GM12874 (cell line): ENCODE data around the gene PPP3CA.

Source experiments
- TF ChIP-seq, protein P1 (sequence below): IDR thresholded peaks from 2 replicates; pipeline ENCODE4 v1.5.1; 2011; ENCODE audit warnings: low read depth, mild to moderate bottlenecking, control low read depth, low read length, moderate library complexity; ENCODE audit not compliant: insufficient read depth

The PPP3CA gene

DNA sequence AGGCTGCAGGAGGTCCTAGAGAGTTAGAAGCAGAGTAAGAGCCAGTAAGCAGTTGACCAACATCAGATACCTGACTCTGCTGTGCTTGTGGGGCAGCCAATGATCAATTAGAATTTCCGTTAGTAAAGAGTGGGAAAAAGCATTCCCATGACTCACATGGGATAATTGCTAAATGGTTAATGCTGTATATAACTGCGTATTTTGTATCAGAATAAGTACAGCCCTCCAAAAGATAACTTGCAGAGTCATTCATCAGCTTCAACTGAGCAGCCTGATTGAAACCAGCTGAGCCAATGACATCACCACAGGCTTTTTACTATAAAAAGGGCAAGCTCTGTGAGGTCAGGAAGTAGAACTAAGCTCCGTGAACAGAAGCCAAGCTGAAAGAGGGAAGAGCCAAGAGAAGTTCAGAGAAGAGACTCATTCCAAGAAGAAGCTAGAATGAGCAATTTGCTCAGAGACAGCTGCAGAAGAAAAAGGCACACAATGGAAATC is 67.9 kb downstream of the PPP3CA start:
- TF ChIP-seq, protein P1, sequence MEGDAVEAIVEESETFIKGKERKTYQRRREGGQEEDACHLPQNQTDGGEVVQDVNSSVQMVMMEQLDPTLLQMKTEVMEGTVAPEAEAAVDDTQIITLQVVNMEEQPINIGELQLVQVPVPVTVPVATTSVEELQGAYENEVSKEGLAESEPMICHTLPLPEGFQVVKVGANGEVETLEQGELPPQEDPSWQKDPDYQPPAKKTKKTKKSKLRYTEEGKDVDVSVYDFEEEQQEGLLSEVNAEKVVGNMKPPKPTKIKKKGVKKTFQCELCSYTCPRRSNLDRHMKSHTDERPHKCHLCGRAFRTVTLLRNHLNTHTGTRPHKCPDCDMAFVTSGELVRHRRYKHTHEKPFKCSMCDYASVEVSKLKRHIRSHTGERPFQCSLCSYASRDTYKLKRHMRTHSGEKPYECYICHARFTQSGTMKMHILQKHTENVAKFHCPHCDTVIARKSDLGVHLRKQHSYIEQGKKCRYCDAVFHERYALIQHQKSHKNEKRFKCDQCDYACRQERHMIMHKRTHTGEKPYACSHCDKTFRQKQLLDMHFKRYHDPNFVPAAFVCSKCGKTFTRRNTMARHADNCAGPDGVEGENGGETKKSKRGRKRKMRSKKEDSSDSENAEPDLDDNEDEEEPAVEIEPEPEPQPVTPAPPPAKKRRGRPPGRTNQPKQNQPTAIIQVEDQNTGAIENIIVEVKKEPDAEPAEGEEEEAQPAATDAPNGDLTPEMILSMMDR, result no peak

DNA sequence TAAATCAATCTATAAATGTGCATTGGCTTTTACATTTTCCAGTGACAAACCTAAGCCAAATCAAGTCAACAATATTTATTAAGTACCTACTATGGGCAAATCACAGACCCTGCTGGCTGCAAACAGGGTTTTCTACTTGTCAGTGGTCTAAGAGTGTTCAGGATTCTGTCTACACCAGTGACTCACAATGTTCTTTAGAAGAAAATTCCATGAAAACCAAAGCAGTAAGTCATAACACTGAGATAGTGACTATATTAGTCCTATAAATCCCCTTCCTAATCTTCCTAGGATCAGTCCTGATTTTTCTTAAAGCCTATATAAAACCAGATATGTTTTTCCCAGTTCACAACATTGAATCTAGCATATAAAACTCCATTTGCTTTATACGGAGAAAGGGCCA is 69.7 kb downstream of the PPP3CA start:
- TF ChIP-seq, protein P1, result no peak

DNA sequence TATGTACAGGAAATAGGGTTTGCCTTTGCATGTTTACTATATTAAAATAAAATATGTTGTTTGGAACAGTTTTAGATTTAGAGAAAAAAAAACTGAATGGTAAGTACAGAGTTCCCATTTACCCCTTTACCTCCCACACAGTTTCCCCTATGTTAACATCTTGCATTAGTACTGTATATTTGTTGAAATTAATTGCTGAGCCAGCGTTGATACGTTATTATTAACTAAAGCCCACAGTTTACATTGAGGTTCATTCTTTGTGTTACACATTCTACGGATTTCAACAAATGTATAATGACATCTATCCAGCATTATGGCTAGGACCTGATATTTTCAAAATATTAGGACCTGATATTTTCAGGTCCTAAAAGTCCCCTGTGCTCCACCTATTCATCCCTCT is 70.7 kb downstream of the PPP3CA start:
- TF ChIP-seq, protein P1, result no peak

DNA sequence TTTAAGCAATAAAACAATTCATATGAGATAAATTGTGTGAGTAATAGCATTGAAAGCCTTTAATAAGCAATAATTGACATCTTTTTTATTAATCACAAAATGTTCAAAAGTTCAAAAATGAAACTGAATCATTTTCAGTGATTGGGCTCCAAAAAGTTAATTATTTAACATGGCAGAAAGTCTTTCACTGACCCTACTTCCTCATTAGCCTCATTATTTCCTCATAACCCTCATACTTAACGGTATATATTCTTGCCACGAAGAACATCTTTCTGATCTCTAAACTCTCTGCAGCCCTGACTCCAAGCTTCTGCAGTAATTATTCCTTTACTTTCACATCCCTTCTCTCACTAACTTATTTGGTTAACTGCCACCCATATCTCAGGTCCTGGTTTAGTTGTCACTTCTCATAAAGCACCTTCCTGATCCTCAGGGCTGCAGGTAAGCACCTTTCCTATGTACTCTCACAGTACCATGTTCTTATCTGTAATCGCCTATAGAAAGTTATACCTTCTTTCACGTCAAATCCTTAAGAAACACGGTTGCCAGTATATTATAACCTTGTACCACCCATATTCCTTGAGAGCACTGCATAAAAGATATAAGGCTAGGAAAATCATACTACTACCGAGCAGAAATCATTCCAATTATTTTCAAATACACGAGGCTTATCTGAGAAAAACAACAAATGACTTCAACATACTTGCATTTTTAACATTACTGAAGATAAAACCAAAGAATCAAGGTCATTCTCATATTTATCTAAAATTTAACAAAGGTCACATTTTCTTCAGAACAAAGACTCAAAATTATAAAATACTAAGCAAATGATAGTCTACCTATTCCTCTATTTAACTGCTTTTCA is 72.2 kb downstream of the PPP3CA start:
- TF ChIP-seq, protein P1, result no peak

DNA sequence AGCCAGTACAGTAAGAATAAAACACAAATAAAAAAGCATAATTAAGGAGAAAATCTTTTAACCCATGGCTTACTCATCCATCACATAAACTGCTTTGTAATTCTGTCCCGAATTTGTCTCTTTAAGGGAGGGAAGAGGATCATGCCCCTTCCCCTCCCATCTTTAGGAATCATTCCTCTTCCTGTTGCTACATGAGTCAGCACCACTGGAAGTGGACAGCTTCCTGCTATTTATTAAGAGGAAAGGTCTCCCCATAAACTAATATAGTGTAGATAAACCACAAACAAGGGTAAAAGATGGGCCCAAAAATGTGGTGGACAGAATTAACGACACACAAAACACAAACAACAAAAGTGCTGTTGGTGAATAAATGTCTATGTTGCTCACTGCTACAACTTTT is 75.8 kb downstream of the PPP3CA start:
- TF ChIP-seq, protein P1, result no peak

DNA sequence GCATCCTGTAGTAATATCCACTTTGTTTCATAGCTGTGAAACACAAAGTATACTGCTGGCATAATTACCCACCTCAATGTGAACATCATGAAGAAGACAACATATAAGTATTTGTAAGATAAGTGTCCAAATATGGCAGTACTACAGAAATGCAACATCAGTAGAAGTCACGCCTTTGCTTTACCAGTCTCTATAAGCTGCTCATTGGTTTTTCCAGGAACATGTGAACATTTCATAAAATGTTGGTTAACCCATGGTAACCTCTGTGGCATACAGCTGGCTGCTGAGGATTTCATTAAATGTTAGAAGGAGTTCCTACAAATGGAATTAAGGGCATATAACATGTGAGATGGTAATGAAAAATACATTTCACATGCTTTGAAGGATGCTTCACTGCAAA is 77.6 kb downstream of the PPP3CA start:
- TF ChIP-seq, protein P1, result no peak

DNA sequence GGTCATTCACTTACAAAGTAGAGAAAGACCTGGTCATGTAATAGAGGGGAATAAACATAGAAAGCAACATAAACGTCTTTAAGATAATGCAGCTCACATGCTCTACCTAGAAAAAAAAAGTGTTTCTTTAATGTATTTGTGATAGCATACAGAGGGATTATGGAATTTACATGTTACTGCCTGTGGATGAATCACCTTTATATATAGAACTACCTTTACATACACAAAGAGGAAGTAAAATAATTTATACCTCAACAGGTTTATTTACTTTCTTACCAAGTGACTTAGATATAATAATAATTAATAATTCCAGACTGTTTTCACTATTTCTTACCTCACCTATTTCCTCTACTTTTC is 81.5 kb downstream of the PPP3CA start:
- TF ChIP-seq, protein P1, result no peak
